ENCODE data around the gene STAT5B. TPM values are rescaled to one million over a fixed set of nuclear protein-coding genes. Genes with fewer than 3 reads are reported as not detected.

STAT5B gene
- total RNA-seq, 1 experiment from 2014 or later: 42.9 TPM

DNA sequence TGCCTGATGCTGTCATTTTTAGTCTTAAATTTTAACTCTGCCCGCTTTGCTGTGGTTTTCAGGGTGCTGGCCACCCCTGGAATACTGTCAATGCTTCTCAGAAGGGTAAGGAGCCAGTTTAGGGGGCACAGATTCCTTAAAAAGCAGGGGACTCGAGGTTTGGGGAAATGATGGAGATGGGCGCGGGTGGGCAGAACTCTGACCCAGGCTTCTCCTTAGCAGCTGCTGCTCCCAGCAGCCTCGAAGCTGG, 35.8 kb upstream of the STAT5B start:
- Histone ChIP-seq H2AK5ac (ENCODE audit: insufficient read length, low read length) (no peak overlapping the region), H3K18ac (ENCODE audit: insufficient read length, low read depth, low read length) (no peak overlapping the region), H4K91ac (ENCODE audit: insufficient read length, low read depth, low read length) (no peak overlapping the region), H3K9ac (ENCODE audit: extremely low read depth, insufficient read length, low read length) (no peak overlapping the region), H3K4ac (ENCODE audit: low read depth, low read length) (no peak overlapping the region), H2AFZ (ENCODE audit: low read length) (no peak overlapping the region), H3K79me2 (ENCODE audit: insufficient read depth, low read length) (no peaks in the 10 kb centered on the region), H4K5ac (ENCODE audit: insufficient read length, low read depth, low read length) (no peak overlapping the region), H3K79me1 (ENCODE audit: insufficient read depth, low read depth, low read length, poor library complexity, severe bottlenecking) (no peaks in the 10 kb centered on the region), H3K4me2 (ENCODE audit: insufficient read depth, insufficient read length, low read length) (peak overlapping the region; percentile 17), H2BK15ac (ENCODE audit: low read depth, low read length) (no peak overlapping the region), H3K56ac (ENCODE audit: insufficient read length, low read depth, low read length) (no peak overlapping the region), H3K9me3 (ENCODE audit: control insufficient read depth, low read depth, low read length) (no peaks in the 10 kb centered on the region), H3K27ac (ENCODE audit: insufficient read length, low read depth, low read length) (no peak overlapping the region), H4K20me1 (ENCODE audit: control insufficient read depth, insufficient read depth, insufficient read length) (no peaks in the 10 kb centered on the region), H3T11ph (ENCODE audit: low read length) (no peak overlapping the region), H3K14ac (ENCODE audit: insufficient read depth, low read length) (no peak overlapping the region), H4K8ac (replicated peaks; ENCODE audit: insufficient read length, low read depth, low read length) (no peak overlapping the region), H3K23me2 (ENCODE audit: insufficient read length, low read depth, low read length, poor library complexity, severe bottlenecking) (no peaks in the 10 kb centered on the region), H2BK20ac (ENCODE audit: low read depth, low read length, poor library complexity, severe bottlenecking) (no peak overlapping the region), H2BK12ac (ENCODE audit: insufficient read length, low read depth, low read length) (no peak overlapping the region), H3K27me3 (ENCODE audit: insufficient read depth, low read length) (no peaks in the 10 kb centered on the region), H3K4me1 (ENCODE audit: insufficient read depth, low read length) (peaks cover 2% of the 10 kb centered on the region; the same call in 1 of the 2 replicates), H3K23ac (ENCODE audit: insufficient read length, low read depth, low read length) (no peak overlapping the region), H2BK120ac (ENCODE audit: low read depth, low read length, poor library complexity, severe bottlenecking) (no peak overlapping the region), H2BK5ac (ENCODE audit: insufficient read length, low read length) (no peak overlapping the region)
- DNase-seq: no peak
- no peaks in the 10 kb centered on the region for H3K9me3 Mint-ChIP-seq
- peak overlapping the region in 1 of 2 experiments; percentile 61; a peak in 2 of 5 replicates for H3K4me3 Mint-ChIP-seq
- H3K27ac Mint-ChIP-seq: peak overlapping the region in 1 of 3 experiments; percentile 91; a peak in 1 of 7 replicates
- H3K4me1 Mint-ChIP-seq: peaks cover 38 to 41% of the 10 kb centered on the region in 2 experiments
- no CpG with 5 or more reads among the region's 5 CpGs for WGBS (ENCODE audit: extremely low coverage, insufficient read length, low lambda C conversion rate)
- H3K36me3 Mint-ChIP-seq (ENCODE audit: insufficient read depth in 1 of 3, low read depth in 3 of 3): peaks cover 16 to 36% (median 20%) of the 10 kb centered on the region in 3 experiments
- TF ChIP-seq, protein P1, sequence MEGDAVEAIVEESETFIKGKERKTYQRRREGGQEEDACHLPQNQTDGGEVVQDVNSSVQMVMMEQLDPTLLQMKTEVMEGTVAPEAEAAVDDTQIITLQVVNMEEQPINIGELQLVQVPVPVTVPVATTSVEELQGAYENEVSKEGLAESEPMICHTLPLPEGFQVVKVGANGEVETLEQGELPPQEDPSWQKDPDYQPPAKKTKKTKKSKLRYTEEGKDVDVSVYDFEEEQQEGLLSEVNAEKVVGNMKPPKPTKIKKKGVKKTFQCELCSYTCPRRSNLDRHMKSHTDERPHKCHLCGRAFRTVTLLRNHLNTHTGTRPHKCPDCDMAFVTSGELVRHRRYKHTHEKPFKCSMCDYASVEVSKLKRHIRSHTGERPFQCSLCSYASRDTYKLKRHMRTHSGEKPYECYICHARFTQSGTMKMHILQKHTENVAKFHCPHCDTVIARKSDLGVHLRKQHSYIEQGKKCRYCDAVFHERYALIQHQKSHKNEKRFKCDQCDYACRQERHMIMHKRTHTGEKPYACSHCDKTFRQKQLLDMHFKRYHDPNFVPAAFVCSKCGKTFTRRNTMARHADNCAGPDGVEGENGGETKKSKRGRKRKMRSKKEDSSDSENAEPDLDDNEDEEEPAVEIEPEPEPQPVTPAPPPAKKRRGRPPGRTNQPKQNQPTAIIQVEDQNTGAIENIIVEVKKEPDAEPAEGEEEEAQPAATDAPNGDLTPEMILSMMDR (conservative IDR thresholded peaks at IDR 0.05): no peak
- peaks cover 7% of the 10 kb centered on the region for H3K27me3 Mint-ChIP-seq (ENCODE audit: low read depth)

Measured in H9 (cell line).